GM18907 (cell line): Measurements from ENCODE around the gene PDE11A.

Experiments used
- ATAC-seq: cut with Tn5 transposase; IDR thresholded peaks from one replicate; pipeline ENCODE4 v1.9.1; 2021; ENCODE audit warnings: mild to moderate bottlenecking, moderate library complexity; ENCODE audit not compliant: unreplicated experiment

PDE11A gene

GRCh38 chr2:177731384-177731783 is 341.2 kb downstream of the PDE11A start:
- ATAC-seq: no peak

DNA sequence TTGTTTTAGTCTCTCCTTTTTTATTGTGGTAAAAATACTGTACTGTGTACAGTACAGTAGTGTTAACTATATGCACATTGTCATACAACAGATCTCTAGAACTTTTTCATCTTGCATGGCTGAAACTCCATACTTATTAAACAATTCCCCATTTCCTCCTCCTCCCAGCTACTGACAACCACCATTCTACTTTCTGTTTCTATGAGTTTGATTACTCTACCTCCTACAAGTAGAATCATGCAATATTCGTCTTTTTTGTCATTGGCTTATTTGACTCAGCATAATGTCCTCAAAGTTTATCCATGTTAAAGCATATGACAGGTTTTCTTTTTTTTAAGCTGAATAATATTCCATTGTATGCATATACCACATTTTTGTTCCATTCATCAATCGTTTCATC is 341.8 kb downstream of the PDE11A start:
- no peak for ATAC-seq

DNA sequence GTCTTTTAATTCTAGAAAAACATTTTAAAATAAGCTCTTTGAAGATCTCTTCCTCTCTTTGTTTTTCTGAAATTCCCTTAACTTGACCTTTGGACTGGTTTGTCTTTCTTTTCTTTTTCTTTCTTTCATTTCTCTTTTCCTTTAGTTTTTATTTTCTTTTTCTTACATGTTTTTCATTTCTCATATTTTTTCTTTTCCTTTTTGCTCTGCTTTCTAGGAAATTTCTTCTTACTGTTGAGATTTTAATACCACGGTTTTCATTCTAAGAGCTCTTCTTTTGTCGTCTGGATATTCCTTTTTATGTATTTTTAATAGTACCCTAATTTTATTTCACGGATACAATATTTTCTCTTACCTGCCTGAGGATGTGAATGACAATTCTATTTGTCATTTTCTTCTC is 342.2 kb downstream of the PDE11A start:
- no peak for ATAC-seq

DNA sequence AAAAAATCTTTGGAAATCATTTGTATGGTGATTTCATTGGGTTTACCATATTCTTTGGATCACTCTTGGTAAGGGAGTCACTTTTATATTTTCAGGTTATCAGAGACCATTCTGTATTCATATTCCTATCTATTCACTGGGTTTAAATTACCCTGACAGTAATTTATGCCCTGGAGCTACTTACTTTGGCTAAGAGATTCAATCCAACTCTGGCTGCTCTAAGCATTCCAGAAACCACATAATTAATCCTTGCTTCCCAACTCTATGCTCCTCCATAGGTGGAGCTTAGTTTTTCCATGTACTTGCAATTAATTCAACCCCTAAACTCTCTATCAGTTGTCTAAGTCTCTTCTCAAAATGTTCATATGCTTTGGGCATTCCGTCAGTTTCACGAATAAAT is 343.7 kb downstream of the PDE11A start:
- ATAC-seq: no peak

GRCh38 chr2:177728399-177728765 is 344.2 kb downstream of the PDE11A start:
- ATAC-seq: no peak

DNA sequence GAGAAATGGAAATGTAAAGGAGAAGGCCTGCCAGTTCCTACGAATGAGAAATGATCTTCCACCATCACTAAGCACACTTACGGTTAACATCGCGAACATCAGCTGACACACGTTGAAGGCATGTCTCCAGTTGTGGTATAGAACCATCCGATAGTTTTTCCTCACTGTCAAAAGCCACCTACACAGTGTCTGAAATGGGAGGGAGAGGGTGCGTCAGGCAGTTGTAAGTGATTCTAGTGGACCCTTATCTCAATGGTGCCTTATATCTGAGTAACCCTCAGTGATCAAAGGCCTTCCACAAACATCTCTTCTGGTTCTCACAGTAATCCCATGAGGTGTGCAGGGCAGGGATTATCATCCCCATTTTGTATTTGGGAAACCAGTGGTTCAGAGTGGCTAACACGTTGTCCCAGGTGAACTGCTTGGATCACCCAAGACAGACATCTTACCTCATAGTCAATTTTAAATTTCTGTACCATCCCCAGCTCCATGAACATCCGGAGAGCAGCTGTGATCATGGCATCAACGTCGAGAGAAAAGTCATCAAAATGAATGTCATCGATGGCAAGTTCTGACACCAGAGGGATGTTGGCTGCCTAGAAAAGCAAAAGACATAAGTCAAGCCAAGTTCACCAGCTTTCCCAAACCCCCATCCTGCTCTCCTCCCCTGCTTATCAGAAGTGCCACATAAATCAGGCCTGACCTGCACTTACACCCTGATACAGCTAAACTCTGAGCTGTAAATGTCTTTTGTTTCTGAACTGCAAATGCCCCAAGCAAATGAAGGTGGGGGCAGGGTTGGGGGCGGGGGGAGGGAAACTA is 344.8 kb downstream of the PDE11A start:
- no peak for ATAC-seq

- ATAC-seq: no peak
These were observed 345.6 kb downstream of the PDE11A start for GRCh38 chr2:177726931-177727348.

DNA sequence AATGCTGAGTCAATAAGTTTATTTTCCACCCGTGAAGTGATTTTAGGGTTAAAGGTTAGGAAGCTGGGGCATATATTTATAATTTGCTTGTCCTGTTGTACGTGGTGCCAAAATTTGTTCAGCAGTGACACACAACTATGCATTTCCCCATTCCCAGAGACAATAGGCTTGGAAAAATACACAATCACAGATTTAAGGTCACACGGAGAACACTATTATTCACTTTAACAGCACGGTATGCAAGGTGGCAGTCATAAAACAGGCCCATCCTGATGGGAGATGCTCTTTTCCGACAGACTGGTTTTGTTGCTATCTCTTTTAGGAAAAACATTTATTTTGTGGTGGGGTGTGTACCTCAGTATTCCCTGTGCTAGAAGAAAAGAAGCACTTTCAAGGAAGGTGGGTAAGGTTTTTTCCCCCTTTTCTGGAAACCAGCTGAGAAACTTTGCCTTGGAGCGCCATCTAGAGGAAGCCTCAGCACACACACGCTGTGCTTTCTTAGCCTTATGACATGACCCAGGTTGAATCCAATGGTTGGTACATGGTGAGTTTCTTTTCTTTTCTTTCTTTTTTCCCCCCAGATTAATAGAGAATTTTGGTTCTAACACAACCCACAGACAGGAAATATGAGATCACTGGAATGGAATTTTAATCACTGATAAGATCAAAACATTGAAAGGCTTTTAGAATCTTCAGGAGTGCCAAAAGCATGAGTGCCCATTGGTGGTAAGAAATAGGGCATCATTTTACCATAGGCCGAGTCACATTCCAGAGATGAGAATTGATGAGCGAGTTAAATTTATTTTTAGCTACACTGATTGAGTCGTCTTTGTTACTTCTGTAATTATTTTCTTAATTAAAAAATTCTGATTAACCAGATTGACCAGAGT is 347.9 kb downstream of the PDE11A start:
- no peak for ATAC-seq

GRCh38 chr2:177723235-177723634 is 349.3 kb downstream of the PDE11A start:
- ATAC-seq: no peak

- no peak for ATAC-seq
These were observed 350.6 kb downstream of the PDE11A start for GRCh38 chr2:177721818-177722567.

DNA sequence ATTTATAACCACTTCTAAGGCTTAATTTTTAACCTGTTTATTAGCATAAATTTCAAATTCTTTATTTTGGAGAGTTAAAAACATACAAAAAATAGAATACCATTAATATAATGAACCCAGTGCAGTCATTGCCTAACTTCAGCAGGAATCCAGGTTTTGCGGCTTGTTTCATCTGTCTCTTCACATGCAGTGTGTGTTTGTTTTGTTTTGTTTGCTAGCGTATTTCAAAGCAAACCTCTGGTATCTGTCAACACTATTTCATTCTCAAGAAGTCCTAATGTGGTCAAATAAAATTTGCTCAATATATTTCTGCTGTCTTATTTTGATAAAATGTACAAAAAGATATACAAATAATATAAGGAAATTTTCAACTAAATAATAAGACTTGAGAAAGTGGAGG is 351.5 kb downstream of the PDE11A start:
- ATAC-seq: no peak

DNA sequence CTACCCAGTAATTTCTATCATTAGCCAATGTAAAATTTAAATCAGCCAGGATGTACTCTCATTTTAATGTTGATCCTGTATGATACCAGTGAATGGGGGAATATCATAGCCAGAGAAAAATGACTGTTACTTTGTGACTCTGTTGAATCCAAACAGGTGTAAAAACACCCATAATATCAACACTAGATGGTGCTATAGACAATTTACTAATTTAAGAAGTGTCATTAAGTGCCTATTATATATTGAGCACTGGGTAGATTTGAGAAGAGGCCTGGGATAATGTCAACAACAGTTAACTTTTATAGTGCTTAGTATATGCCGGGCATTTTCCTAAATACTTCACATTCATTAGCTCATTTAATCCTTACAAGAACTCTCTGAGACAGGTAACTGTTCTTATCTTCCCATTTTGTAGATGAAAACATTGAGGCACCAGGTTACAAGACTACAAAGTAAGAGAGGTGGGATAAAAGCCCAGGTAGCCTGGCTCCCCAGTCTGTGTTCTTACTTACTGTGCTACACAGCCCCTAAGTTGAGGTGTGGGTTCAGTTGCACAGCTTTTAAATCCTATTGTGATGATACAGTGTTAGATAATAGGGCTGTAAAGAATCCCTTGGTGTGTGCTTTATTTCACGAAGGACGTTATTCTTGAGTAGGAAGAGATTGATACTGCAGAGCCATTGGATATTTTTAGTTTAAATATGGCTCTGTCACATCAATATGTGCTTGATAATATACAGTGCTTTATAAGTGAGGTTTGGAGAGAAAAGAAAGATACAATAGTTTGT is 354.6 kb downstream of the PDE11A start:
- ATAC-seq: no peak

DNA sequence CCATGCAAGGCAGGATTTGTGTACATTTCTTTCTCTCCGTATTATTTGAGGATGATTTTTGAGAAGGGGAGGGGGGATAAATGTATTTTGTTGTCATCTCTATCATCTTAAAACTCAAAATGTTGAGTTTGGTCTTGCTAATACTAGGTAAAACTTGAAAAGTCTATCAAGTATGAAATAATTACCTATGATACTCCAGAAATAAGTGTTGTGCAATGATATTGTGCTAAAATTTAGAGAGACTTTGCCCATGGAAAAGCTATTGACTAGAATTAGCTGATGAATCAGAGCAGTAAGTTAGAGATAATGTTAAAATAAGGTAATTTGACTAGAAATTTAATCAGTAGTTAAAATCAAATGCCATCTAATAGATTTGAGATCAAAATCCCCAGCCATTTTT is 356.1 kb downstream of the PDE11A start:
- no peak for ATAC-seq

DNA sequence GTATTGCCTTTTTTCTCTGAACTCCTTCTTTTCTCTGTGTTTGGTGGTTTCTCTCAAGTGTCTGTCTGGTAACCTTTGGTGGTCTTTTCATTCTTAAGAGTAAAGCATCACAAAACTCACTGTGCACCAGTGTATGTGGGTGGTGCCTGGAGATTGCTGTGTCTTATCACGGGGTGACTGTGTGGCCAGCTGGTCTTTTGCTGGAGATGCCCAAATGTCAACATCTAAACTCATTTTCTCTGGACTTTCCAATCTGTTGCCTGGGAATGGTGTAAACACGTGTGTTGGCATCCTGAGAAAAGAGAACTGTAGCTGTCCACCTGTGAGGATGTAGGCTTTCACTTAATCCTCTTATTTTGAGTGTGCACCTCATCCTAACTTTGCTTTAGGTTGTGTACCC is 356.8 kb downstream of the PDE11A start:
- ATAC-seq: no peak

- ATAC-seq: no peak
These were observed 357.9 kb downstream of the PDE11A start for GRCh38 chr2:177714704-177715103.

DNA sequence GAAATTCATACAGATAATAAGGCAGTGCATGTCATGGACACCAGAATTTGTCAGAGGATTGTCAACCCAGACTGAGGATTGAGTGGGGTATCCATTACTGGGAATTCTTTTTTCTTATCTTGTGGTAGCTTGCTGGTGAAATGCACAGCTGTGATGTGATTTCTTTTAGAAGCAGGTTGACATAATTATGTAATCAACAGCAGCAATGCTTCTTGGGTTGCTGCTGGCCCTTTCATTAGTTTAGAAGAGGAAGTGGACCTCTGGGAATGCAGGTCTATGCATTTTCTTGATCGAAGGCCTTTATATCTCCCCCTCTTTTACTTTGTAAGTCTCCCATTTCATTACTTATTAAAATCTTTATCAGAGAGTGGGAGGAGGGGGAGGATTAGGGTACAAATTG is 360.1 kb downstream of the PDE11A start:
- ATAC-seq: no peak

GRCh38 chr2:177711483-177712265 is 360.9 kb downstream of the PDE11A start:
- no peak for ATAC-seq

- ATAC-seq: no peak
These were observed 361.7 kb downstream of the PDE11A start for GRCh38 chr2:177710889-177711288.

- ATAC-seq: no peak
These were observed 362.6 kb downstream of the PDE11A start for GRCh38 chr2:177709986-177710401.
